ENCODE measurements around the gene RAPGEF6. TPM values are rescaled to one million over a fixed set of nuclear protein-coding genes. Genes with fewer than 3 reads are reported as not detected.

RAPGEF6 gene
- total RNA-seq, 4 donors from 2014 or later, result 10.2 to 26.5 (median 13.7) TPM

- TF ChIP-seq POLR2A (IDR thresholded peaks at IDR 0.05), result no peak
- no peak for TF ChIP-seq CTCF (IDR thresholded peaks at IDR 0.05)
- Histone ChIP-seq H3K9me3 (no peaks in the 10 kb centered on the region), H3K4me3 (no peak overlapping the region), H3K27ac (no peak overlapping the region), H3K4me1 (peaks cover 0 to 6% (median 0%) of the 10 kb centered on the region in 3 donors), H3K36me3 (peaks cover 0 to 21% (median 0%) of the 10 kb centered on the region in 3 donors), H3K27me3 (no peaks in the 10 kb centered on the region)
- WGBS, 2 donors, result 75 to 84% methylated on average over 4 of the region's 4 CpGs
- DNase-seq, result no peak
- intact Hi-C loops (cut with DNase I), result no loop called here
Measured at GRCh38 chr5:131413605-131414559, 221.1 kb downstream of the RAPGEF6 start.

GRCh38 chr5:131406975-131407638 is 227.9 kb downstream of the RAPGEF6 start:
- H3K27ac ChIP-seq, result no peak overlapping the region
- TF ChIP-seq POLR2A (IDR thresholded peaks at IDR 0.05) (no peak), CTCF (IDR thresholded peaks at IDR 0.05) (no peak)
- DNase-seq, result no peak
- H3K4me3 ChIP-seq, result no peak overlapping the region
- H3K4me1 ChIP-seq, result no peaks in the 10 kb centered on the region
- 95 to 98% methylated on average over 6 of the region's 6 CpGs for WGBS, 2 donors
- H3K36me3 ChIP-seq, result peaks cover 0 to 54% (median 0%) of the 10 kb centered on the region in 3 donors
- no peaks in the 10 kb centered on the region for H3K27me3 ChIP-seq
- intact Hi-C loops (cut with DNase I), result loop anchor here (10.0 kb wide), 1 partner anchor 242 kb away; the partner anchor contains the start of gene HINT1
- H3K9me3 ChIP-seq, result peaks cover 0 to 8% (median 0%) of the 10 kb centered on the region in 3 donors

- 70 to 75% methylated on average over 1 to 2 of the region's 2 CpGs for WGBS, 2 donors
- H3K4me1 ChIP-seq, result no peaks in the 10 kb centered on the region
- DNase-seq, result no peak
- H3K27me3 ChIP-seq, result no peaks in the 10 kb centered on the region
- peaks cover 0 to 14% (median 4%) of the 10 kb centered on the region in 3 donors for H3K9me3 ChIP-seq
- TF ChIP-seq POLR2A (IDR thresholded peaks at IDR 0.05), result no peak
- no peak for TF ChIP-seq CTCF (IDR thresholded peaks at IDR 0.05)
- H3K27ac ChIP-seq, result no peak overlapping the region
- H3K36me3 ChIP-seq, result peaks cover 0 to 63% (median 0%) of the 10 kb centered on the region in 3 donors
- H3K4me3 ChIP-seq, result no peak overlapping the region
- intact Hi-C loops (cut with DNase I), result loop anchor here (10.0 kb wide), 1 partner anchor 241 kb away; the partner anchor contains the start of gene HINT1
Measured at GRCh38 chr5:131406076-131406475, 229.0 kb downstream of the RAPGEF6 start.

- DNase-seq, result no peak
- no peak for TF ChIP-seq CTCF (IDR thresholded peaks at IDR 0.05)
- TF ChIP-seq POLR2A (IDR thresholded peaks at IDR 0.05), result no peak
- peaks cover 0 to 14% (median 4%) of the 10 kb centered on the region in 3 donors for H3K9me3 ChIP-seq
- intact Hi-C loops (cut with DNase I), result loop anchor here (10.0 kb wide), 1 partner anchor 241 kb away; the partner anchor contains the start of gene HINT1
- H3K4me1 ChIP-seq, result no peaks in the 10 kb centered on the region
- 83 to 84% methylated on average over 2 of the region's 2 CpGs for WGBS, 2 donors
- no peak overlapping the region for H3K27ac ChIP-seq
- no peaks in the 10 kb centered on the region for H3K27me3 ChIP-seq
- H3K36me3 ChIP-seq, result peaks cover 0 to 62% (median 0%) of the 10 kb centered on the region in 3 donors
- no peak overlapping the region for H3K4me3 ChIP-seq
Measured at GRCh38 chr5:131405674-131406073, 229.4 kb downstream of the RAPGEF6 start.
